ENCODE results near the gene SLC16A8. TPM values are rescaled to one million over a fixed set of nuclear protein-coding genes. Genes with fewer than 3 reads are reported as not detected.

Gene SLC16A8
- total RNA-seq, 1 experiment from 2014 or later, result not detected

DNA sequence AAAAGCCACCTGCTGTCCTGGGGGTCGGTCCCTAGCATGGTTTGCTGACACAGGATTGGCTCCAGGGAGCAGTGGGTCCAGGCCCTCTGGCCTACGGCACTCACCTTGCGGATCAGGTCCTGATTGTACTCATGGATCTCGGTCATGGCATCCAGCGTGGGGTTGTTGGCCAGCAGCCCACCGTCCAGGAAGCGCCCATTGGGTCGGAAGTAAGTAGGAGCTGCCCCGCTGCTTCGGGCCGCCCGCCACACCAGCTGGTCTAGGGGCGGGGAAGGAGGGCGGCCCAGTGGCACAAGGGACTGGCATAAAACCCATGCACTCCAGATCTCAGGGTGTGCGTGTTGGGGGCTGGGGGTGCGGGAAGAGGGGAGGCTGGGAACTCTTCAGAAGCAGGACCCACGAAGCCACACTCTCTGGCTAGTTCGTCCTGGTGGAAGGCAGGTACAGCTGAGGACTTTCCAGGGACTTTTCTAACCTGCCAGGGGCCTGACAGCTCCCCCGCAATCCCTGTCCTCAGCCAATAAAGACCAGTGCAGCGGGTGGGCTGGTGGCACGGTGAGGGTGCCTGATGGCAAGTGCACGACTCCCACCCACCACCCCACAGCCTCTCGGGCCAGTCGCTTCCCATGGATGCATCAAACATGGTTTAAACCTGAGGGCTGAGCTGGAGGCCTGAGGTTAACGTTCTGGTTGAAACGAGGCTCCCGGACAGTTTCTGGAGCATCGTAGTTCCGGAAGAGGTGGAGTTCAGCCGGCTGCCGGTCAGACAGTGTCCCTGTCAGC lies 31.6 kb upstream of the SLC16A8 start:
- no peak for DNase-seq
- no peaks in the 10 kb centered on the region for H3K9me3 Mint-ChIP-seq (ENCODE audit: low read depth, unreplicated experiment)
- no TSS peak for BruUV-seq (replicated peaks)
- intact Hi-C loops (cut with micrococcal nuclease; ENCODE audit: unreplicated experiment), result loop anchor here (10.0 kb wide), 1 partner anchor 49 kb away; no protein-coding TSS in a partner anchor
- no peak overlapping the region for H3K4me3 Mint-ChIP-seq (ENCODE audit: low read depth, unreplicated experiment)
- no peak overlapping the region for H3K27ac Mint-ChIP-seq (ENCODE audit: unreplicated experiment)
- TF ChIP-seq, protein P1, sequence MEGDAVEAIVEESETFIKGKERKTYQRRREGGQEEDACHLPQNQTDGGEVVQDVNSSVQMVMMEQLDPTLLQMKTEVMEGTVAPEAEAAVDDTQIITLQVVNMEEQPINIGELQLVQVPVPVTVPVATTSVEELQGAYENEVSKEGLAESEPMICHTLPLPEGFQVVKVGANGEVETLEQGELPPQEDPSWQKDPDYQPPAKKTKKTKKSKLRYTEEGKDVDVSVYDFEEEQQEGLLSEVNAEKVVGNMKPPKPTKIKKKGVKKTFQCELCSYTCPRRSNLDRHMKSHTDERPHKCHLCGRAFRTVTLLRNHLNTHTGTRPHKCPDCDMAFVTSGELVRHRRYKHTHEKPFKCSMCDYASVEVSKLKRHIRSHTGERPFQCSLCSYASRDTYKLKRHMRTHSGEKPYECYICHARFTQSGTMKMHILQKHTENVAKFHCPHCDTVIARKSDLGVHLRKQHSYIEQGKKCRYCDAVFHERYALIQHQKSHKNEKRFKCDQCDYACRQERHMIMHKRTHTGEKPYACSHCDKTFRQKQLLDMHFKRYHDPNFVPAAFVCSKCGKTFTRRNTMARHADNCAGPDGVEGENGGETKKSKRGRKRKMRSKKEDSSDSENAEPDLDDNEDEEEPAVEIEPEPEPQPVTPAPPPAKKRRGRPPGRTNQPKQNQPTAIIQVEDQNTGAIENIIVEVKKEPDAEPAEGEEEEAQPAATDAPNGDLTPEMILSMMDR (IDR thresholded peaks at IDR 0.05; ENCODE audit: unreplicated experiment), result no peak
- CTCF ChIA-PET, result interaction anchor here (1.3 to 1.4 kb wide), 2 partner anchors 28 to 114 kb away, joined by 3 read pairs; no protein-coding TSS in a partner anchor
- H3K27me3 Mint-ChIP-seq (ENCODE audit: unreplicated experiment), result no peaks in the 10 kb centered on the region
- peaks cover 39% of the 10 kb centered on the region for H3K4me1 Mint-ChIP-seq (ENCODE audit: low read depth, unreplicated experiment)
- H3K36me3 Mint-ChIP-seq (ENCODE audit: insufficient read depth, unreplicated experiment), result peaks cover 30% of the 10 kb centered on the region

DNA sequence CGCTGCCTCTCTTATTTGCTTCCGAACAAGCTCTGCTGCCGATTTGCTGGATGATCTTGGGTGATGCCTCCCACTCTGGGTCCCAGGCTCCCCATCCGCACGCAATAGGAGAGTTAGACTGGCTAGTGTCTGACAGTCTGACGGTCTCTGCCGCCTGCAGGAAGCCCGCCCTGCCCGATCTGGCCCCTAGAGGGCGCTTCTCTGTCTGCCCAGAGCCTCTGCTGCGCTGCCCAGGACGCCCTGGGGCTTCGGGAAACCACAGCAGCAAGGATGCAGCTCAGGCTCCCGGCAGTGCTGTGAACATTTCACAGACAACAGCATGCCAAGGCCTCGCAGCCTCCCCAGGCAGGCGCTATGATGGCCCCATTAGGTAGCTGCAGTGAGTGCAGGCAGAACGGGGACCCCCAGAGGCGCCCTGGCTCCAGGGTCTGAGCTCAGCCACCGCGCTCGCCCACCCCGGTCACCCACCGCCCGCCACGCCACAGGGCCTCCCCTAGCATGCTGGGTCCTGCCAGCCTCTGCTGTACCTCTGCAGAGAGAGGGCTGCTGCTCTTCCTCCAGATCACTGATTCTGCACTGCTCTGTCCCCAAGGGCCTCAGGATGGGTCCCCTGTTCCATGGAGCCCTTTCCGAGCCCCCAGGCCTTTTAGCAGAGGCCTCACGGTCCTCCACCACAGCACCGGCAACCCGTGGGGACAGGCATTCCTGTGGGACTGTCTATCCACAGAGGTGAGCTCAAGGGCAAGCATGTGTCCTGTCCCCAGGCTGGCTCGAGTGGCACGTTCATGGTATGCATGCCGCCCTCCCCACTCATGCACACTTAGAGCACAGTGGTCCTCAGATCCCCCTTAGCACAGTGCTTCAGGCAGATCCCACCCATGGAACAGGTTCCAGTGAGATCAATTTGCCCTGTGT lies 30.8 kb upstream of the SLC16A8 start:
- no TSS peak for BruUV-seq (replicated peaks)

DNA sequence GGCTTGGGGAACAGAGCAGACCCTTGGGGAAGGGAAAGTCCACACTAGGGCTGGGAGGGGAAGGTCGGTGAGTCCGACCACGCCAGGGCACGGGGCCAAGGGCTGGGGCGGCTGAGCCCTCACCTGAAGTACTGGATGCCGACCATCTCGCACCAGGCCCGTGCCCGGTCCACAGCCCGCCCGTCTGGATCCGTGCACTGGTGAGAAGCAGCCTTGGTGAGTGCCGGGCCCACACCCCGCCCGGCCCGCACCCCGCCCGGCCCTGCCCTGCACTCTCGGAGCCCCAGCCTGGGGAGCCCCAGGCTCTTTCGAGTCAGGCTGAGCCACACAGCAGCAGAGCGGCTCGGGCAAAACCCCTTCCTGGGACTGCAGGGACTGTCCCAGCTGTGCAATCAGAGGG lies 28.4 kb upstream of the SLC16A8 start:
- TF ChIP-seq, protein P1 (IDR thresholded peaks at IDR 0.05; ENCODE audit: unreplicated experiment), result no peak
- CTCF ChIA-PET, result no interaction called here
- intact Hi-C loops (cut with micrococcal nuclease; ENCODE audit: unreplicated experiment), result loop anchor here (10.0 kb wide), 1 partner anchor 52 kb away; no protein-coding TSS in a partner anchor
- peaks cover 63% of the 10 kb centered on the region for H3K4me1 Mint-ChIP-seq (ENCODE audit: low read depth, unreplicated experiment)
- no peaks in the 10 kb centered on the region for H3K27me3 Mint-ChIP-seq (ENCODE audit: unreplicated experiment)
- BruUV-seq (replicated peaks), result no TSS peak
- H3K4me3 Mint-ChIP-seq (ENCODE audit: low read depth, unreplicated experiment), result peak overlapping the region; percentile 79
- H3K27ac Mint-ChIP-seq (ENCODE audit: unreplicated experiment), result peak overlapping the region; percentile 63
- H3K9me3 Mint-ChIP-seq (ENCODE audit: low read depth, unreplicated experiment), result no peaks in the 10 kb centered on the region
- no peak for DNase-seq
- H3K36me3 Mint-ChIP-seq (ENCODE audit: insufficient read depth, unreplicated experiment), result peaks cover 63% of the 10 kb centered on the region

More for the DNA sequence above, 30.8 kb upstream of the SLC16A8 start:
- H3K27ac Mint-ChIP-seq (ENCODE audit: unreplicated experiment), result peak overlapping the region; percentile 22
- H3K27me3 Mint-ChIP-seq (ENCODE audit: unreplicated experiment), result no peaks in the 10 kb centered on the region
- TF ChIP-seq, protein P1 (IDR thresholded peaks at IDR 0.05; ENCODE audit: unreplicated experiment), result peak; percentile 82
- H3K4me3 Mint-ChIP-seq (ENCODE audit: low read depth, unreplicated experiment), result no peak overlapping the region
- H3K4me1 Mint-ChIP-seq (ENCODE audit: low read depth, unreplicated experiment), result peaks cover 45% of the 10 kb centered on the region
- H3K9me3 Mint-ChIP-seq (ENCODE audit: low read depth, unreplicated experiment), result no peaks in the 10 kb centered on the region
- CTCF ChIA-PET, result interaction anchor here (0.6 to 1.6 kb wide), 13 partner anchors 11 to 1041 kb away, joined by 3 to 8 read pairs (median 3); partner anchors contain the start of gene MAFF
- DNase-seq, result peak; percentile 93
- H3K36me3 Mint-ChIP-seq (ENCODE audit: insufficient read depth, unreplicated experiment), result peaks cover 39% of the 10 kb centered on the region
- intact Hi-C loops (cut with micrococcal nuclease; ENCODE audit: unreplicated experiment), result loop anchor here (10.0 kb wide), 1 partner anchor 50 kb away; no protein-coding TSS in a partner anchor

DNA sequence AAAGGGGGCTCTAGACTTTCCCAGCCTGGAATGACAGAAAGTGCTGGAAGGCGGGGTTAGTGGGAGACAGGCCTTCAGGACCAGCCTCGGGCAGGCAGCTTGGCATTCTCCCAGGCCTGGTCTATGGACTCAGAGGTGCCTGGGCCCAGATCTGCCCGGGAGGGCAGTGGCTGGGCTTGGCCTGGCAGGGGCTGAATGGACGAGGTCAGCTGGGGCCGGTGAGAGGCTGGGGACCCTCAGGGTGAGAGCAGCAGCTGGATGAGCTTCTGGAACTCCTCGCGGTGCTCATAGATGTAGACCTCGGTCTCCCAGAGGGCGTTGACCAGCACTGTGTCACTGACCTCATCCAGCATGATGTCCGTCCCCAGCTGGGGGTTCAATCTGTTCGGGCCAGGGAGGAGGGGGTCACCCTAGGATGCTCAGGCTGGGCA lies 28.0 kb upstream of the SLC16A8 start:
- DNase-seq, result no peak
- no peaks in the 10 kb centered on the region for H3K27me3 Mint-ChIP-seq (ENCODE audit: unreplicated experiment)
- peak overlapping the region; percentile 20 for H3K27ac Mint-ChIP-seq (ENCODE audit: unreplicated experiment)
- peaks cover 63% of the 10 kb centered on the region for H3K4me1 Mint-ChIP-seq (ENCODE audit: low read depth, unreplicated experiment)
- no TSS peak for BruUV-seq (replicated peaks)
- intact Hi-C loops (cut with micrococcal nuclease; ENCODE audit: unreplicated experiment), result loop anchor here (10.0 kb wide), 1 partner anchor 53 kb away; no protein-coding TSS in a partner anchor
- CTCF ChIA-PET, result interaction anchor here (1.5 kb wide), 1 partner anchor 194 kb away, joined by 3 read pairs; no protein-coding TSS in a partner anchor
- H3K36me3 Mint-ChIP-seq (ENCODE audit: insufficient read depth, unreplicated experiment), result peaks cover 67% of the 10 kb centered on the region
- peak overlapping the region; percentile 79 for H3K4me3 Mint-ChIP-seq (ENCODE audit: low read depth, unreplicated experiment)
- no peaks in the 10 kb centered on the region for H3K9me3 Mint-ChIP-seq (ENCODE audit: low read depth, unreplicated experiment)
- TF ChIP-seq, protein P1 (IDR thresholded peaks at IDR 0.05; ENCODE audit: unreplicated experiment), result no peak

Measured in Calu3 (cell line).